GM18498 (cell line): ENCODE measurements around the gene PPP2R2B.
A peak's percentile ranks its signal among the peaks of the same experiment; 100 is the strongest.
"Not testable (repeated sequence)": the region's sequence is repeated elsewhere in the genome, so short reads cannot be mapped to it uniquely, and the experiment has no call there.

Experiments used
- ATAC-seq: cut with Tn5 transposase; IDR thresholded peaks from one replicate; pipeline ENCODE4 v1.9.1; 2021; ENCODE audit warnings: mild to moderate bottlenecking, moderate library complexity; ENCODE audit not compliant: unreplicated experiment

The PPP2R2B gene

DNA sequence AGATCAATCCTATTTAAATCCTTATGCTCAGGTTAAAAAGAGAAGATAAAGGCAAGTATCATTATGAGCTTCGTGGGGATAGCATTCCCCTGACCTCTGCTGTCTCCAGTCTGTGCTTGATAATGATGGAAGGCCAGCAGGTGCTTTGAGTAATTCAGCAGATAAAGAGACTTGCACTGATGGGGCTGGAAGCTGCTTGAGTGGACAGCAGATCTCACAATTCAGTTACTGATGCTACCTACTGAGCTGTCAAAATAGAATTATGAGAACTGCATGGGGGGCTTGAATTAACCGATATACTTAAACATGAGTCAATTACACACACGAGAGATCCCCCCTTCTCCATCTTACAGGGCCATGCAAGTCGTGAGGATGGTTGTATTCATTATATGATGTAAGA, 254.9 kb downstream of the PPP2R2B start:
- ATAC-seq = no peak

DNA sequence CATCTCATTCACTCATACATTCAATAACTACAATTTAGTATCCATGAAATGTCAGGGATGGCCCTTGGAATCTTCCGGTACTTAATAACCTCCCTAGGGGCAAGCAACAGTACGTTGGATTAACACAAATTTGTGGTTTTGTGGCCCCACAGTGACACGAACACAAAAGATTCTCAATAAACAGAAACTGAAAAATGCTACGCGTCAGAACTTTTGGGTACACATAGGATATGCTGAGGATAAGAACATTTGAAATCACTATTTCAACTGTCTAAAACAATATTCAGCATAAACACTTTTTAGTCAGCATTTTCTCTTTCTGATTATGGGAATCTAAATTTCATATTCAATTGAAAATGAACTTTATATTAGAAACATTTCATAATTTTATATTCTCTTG, 255.5 kb downstream of the PPP2R2B start:
- no peak for ATAC-seq

DNA sequence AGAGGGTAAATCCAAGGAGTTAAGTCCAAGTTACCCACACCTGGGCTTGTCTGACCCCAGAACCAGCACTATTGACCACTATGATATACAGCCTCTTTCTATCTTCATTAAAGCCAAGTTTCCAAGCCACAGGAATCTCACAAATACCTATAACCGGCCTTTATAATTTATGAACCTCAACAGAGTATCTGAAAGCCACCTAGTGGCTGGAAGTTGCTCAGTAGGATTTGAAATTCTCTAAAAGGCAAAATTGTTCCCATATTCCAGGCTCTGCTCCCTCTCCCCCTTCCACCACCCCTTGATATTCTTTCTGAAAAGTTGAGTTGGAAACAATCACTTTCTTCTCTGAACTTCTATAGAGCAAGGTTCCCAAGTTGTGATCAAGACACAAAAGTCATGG, 256.2 kb downstream of the PPP2R2B start:
- no peak for ATAC-seq

DNA sequence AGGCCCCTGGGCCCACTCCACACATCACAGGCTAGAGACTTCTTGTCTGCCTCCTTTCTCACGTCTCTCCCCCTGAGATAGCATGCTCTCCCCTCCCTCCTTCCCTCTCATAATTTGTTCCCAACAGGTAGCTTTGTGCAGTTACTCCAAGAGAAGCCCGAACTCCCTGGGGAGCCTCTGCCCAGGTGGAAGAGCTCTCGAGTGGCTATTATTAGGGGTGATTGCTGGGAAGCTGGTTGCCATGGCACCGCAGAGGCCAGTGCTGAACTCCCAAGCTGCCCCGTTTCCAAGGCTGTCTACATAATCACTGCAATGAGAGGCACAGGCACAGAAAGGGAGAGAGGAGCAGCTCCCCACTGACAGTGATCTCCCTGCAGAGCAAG, 257.9 kb downstream of the PPP2R2B start:
- ATAC-seq = no peak

DNA sequence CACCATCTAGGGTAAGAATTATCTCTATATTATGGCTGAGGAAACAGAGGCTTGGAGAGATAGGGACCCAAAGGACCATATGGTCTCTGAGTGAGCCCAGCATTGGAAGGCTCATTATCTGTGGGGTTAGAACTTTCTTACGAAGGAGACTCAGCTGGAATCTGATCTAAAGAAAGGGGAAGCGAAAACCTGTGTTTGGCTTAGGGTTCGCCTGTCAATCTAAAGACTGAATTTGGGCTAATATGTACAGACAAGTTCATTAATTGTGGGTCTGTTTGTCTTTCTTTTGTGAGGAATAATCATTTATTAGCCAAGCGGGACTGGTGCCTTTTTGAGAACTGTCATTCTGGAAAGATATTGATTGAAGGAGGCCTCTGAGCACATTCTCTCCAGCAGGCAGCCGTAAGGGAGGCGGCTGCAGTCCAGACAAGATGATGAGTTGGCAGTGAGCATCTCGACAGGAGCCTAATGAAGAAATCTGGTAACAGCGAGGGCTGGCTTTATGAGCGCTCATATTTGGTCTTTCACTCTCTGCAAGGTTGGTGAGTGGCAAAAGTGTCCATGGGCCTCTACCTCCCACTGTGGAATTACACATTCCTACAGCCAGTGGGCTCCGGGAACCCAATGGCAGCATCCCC, 258.4 kb downstream of the PPP2R2B start:
- ATAC-seq = no peak

DNA sequence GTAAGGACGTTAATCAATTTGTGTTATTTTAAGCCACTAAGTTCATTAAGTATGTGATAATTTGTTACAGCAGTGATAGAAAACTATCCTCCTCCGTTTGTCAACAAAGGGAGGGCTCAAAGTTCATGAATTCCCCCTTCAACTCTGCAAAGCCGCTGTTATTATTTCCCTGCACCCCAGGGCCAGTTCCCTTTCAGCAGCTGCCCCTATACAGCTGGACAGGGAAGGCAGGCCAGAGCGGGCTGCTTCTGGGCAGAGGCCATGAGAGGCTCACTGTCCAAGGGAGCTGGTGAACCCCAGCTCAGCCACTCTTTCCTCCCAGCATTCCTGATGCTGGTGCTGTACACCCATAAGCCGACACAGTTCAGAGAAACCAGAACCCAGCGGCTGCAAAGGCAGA, 260.1 kb downstream of the PPP2R2B start:
- ATAC-seq = no peak

DNA sequence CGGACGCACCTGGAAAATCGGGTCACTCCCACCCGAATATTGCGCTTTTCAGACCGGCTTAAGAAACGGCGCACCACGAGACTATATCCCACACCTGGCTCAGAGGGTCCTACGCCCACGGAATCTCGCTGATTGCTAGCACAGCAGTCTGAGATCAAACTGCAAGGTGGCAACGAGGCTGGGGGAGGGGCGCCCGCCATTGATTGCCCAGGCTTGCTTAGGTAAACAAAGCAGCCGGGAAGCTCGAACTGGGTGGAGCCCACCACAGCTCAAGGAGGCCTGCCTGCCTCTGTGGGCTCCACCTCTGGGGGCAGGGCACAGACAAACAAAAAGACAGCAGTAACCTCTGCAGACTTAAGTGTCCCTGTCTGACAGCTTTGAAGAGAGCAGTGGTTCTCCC, 268.8 kb downstream of the PPP2R2B start:
- ATAC-seq = not testable (repeated sequence)

DNA sequence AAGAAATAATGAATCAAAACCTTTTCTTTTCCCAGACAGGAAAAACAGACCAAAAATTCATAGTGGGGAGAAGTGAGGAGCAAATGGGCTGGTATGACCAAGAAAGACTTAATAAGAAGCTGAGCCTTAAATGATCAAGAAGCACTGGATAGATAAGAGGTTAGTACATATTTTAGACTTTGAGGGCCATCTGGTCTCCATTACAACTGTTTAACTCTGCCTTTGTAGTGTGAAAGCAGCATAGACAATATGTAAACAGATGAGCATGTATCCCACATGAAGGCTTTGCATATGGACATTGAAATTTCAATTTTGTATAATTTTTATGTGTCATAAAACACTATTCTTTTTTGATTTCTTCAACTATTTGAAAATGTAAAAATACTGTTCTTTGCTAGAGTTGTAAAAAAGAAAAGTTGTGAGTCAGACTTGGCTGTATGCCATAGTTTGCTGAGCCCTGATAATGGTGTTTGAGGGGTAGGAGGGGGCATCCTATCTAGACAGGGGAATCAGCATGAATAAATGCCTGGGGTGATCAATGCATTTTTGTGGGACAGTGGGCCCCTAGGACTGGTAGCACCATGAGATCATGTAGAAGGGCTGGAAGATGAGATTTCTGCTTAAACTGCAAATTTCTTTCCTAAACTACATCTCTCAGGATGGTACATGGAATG, 270.8 kb downstream of the PPP2R2B start:
- no peak for ATAC-seq

DNA sequence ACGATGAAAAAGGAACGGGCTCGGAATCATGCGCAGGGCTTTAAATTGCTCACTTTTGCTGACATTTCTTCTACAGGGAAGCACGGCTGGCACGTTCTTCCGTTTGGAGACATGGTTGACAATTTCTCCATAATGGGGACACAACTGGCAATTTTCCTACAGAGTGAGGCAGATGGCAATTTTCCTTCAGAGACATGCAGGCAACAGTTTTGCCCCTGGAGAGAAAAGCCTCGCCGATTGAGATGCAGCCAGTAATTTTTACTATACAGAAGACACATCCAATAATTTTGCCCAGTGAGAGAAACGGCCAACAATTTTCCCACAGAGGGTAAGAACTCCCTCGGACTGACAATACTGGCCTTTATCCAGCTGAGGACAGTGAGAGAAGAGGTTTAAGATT, 271.7 kb downstream of the PPP2R2B start:
- ATAC-seq = no peak

DNA sequence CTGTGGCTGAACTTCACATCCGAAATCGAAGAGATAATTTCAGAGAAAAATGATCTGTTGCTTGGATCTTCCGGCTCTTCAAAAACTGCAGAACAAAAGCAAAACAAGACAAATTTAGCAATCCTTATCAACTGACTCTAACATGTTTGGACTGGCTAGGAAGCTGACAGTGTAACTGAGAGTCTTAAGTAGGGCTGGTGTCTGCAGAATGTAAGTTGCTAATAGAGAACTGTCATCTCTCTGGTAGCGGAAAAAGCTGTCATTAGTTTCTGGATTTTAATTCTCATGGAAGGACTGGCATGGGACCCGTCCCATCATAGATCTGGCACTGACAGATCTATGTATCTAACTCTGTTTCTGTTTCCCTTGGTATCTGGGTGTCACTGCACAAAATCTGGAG, 278.2 kb downstream of the PPP2R2B start:
- ATAC-seq = no peak

DNA sequence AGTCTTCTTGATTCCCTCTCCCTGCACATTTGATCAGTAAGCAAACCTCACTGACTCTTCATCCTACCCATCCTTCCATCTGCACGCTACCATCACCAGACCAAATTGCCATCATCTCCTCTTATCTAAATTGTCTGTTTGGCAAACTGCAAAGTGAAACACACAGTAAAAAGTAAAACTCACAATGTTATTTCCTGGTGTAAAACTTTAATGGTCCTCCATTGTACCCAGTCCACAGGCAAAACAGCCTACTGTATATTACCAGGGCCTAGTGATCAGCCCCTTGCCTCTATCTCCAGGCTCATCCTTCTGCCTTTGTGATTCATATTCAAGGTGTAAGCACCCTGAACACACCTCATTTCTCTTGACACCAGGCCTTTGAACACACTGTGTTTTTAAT, 279.3 kb downstream of the PPP2R2B start:
- no peak for ATAC-seq

DNA sequence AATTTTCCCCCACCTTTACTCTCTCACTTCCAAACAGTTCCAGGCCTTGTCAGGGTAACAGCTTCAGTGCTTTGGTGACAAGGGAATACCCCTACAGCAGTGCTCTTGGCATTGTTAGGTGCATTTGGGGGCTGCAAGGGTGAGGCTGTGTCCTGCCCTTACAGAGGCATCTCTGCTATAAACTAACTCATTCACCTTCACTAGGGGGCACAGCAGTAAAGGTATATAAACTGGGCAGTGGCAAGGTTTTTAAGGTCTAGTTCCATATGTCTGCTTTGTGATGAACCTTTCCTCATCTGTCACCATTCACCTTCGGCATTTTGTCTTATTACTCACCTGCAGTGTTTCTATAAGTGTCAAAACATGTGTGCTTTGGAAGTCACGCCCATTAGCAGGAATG, 283.5 kb downstream of the PPP2R2B start:
- ATAC-seq = no peak

DNA sequence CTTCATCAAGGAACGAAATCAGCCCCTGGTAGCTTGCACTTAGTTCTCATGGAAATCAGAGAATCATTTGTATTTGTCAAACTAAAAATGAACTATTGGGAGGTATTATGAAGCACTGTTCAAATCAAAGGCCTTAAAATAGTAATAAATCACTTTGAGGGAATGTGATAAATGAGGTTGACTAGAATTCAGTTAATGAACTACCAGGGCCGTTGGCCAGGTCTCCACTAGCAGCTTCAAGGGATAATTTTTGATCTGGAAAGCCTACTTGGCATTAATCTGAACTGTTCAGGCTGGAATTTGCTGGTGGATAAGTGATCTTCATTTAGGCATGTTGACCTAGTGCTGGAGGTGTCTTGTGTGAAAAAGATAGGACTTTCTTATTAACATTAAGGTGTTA, 286.2 kb downstream of the PPP2R2B start:
- ATAC-seq = no peak

DNA sequence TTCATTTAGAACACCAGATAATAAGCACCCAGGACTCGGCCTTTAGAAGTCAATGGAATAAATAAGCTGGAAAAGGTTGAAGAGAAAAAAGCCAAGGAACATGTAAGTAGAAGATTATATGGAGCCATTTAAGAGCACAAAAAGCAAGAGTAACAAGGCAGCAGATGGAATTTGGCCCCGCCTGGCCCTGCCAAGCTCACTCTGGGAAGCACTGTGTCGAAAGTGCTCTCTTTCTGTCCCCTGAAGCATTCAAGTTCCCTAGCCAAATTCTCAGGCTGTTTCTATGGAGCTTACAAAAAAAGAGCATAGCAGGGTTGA, 289.6 kb downstream of the PPP2R2B start:
- no peak for ATAC-seq

DNA sequence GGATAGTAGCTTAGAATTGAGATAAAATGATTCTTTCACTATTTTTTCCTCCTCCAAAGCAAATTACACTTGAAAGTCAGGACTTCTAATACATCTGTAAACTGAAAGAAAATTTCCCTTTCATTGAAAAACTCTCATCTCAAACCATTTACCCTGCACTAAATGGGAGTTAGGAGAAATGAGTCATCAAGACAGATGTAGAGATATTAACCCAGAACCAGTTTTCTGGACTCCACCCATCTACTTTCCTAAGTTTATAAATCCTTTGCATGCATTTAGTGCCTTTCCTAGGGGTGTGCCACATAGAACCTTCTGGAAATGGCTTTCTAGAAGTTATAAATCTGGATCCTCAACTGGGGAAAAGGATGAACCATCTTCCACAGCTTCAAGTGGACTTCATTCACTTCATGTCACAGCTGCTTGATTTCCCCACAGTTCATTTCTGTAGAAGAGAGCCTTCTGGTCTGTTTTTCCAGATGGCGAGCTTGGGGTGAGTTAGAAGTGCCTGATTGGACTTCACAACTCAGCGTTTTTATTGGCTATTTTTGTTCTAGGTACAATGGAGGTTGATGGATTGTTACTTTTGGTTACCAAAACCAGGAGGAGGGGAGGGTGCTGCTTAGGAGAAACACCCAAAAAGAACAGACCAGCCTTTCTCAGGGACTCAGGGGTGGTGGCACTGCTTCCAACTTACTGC, 290.1 kb downstream of the PPP2R2B start:
- ATAC-seq = no peak

DNA sequence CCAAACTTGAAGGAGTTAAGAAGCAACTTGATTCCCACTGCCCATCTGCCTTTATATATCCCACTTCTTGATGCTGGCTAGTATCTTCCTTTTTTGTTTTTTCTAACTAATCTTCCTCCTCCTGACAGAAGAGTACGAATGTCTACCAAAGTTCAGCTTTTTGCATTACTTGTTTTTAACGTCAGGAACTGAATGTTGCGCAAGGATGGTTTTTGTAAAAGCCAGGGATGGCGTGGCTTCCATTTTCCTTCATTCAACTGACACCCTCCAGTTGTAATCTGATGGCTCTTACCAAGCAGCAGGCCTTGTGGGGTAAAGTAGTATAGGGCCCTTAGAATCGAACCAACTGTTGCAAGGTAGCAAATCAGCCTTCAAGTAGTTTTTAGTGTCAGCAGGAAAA, 291.8 kb downstream of the PPP2R2B start:
- ATAC-seq = no peak

DNA sequence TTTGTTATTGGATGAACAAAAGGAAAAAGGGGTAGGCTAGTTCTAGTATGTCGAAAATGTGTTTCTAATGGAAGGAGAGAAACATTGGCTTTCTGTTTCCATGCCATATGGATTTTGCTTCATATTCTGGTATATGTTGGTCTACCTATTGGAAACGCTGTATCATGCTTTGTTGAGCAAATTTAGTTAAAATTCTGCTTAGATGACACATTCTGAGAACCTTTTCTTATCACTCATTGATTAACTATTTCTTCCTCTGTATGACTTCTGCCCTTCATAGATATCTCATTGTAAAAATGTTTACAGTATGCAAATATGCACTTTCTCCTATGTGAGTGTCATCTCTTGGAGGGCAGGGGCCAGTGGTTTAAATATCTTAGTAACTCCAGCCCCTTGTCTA, 293.8 kb downstream of the PPP2R2B start:
- no peak for ATAC-seq

DNA sequence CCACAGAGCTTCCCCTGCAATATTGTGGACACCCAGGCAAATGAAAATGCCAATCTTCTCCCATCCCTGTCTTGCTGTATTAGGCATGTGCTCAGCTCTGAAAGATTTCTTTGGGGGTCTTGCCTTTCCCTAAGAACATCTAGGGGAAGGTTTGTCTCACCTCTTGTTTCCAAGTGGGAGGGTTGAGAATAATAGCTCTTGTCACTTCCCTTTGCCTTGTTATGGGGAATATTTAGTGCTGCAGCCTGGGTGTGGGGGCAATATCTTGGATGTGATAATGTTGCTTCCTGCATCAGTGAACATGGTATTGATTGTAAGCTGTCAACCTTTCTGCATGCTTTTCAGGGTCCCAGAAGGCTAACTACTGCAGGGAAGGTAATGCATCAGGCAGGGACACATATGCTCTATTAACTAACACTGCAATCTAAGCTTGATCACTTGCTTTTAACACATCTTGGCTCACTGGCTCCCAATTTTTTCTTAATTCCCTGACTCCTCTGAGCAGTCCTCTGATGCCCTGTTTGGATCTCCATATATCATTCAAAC, 296.4 kb downstream of the PPP2R2B start:
- no peak for ATAC-seq

DNA sequence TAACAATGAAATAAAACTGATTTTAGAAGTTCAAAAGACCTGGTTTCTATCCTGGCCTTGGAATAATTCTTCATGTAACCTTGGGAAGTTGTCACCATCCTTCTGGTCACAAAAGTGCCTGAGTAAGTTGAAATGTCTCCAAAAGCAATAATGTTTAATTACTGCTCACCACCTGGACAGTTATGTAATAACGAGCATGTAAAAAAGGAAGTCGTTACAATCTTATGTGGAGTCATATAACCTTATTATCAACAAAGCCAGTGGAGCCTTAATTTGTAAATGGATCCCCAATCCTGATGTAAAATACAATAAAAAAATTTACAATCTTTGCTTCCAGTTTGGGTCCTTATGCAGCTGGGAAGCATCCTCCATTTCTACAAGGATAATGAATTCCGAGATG, 298.3 kb downstream of the PPP2R2B start:
- no peak for ATAC-seq

DNA sequence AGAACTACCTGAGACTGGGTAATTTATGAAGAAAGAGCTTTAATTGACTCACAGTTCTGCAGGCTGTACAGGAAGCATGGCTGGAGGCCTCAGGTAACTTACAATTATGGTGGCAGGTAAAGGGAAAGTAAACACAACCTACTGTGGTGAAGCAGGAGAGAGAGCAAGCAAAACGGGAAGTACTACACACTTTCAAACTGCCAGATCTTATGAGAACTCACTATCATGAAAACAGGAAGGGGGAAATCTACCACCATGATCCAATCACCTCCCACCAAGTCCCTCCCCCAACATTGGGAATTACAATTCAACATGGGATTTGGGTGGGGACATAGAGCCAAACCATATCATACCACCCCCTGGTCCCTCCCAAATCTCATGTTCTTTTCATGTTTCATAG, 303.8 kb downstream of the PPP2R2B start:
- ATAC-seq = no peak

DNA sequence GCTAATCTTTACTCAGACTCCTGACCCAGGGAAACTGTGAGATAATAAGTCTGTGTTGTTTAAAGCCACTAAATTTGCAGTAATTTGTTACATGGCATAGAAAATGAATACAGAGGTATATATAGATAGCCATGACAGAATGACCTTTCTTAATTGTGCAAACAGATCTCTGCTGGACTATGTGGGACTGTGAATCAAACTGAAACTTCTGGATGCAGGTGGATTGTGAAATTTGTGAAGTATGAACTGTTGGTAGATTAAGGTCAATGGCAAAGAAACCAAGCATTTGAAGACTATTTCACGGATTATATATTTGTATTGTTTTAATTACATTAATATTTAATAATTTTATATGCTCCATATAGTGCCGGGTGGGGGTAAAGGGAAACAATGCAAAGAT, 310.4 kb downstream of the PPP2R2B start:
- ATAC-seq = no peak

DNA sequence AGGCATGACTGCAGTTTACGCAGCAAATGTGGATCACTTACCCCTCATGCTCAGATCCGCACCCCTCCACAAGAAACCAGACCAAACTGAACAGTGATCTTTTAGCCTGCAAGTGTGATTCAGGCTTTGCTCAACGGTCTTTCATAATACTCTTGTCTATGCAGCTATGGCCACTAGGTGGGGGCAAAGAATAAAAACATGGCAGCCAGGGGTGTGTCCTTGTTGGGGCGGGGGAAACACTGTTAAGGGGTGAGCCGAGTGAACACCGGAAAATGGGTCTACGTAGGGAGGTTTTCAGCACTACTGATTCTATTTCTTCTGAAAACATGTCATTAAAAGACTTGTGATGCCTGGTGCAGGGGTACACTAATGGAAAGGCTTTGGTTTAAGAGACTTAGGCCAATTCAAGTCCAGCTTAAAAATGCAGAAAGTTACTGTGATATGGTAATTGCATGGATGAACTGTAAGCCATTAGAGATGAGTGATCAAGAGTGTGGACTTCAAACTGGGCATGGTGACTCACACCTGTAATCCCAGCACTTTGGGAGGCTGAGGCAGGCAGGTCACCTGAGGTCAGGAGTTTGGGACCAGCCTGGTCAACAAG, 312.7 kb downstream of the PPP2R2B start:
- ATAC-seq = peak; percentile 99
